HG03064 (cell line): ENCODE results near the gene SCARF1.

ENCODE experiments used
- ATAC-seq: cut with Tn5 transposase; IDR thresholded peaks from one replicate; pipeline ENCODE4 v1.9.1; 2021; ENCODE audit warnings: low read depth; ENCODE audit not compliant: unreplicated experiment

Gene SCARF1

DNA sequence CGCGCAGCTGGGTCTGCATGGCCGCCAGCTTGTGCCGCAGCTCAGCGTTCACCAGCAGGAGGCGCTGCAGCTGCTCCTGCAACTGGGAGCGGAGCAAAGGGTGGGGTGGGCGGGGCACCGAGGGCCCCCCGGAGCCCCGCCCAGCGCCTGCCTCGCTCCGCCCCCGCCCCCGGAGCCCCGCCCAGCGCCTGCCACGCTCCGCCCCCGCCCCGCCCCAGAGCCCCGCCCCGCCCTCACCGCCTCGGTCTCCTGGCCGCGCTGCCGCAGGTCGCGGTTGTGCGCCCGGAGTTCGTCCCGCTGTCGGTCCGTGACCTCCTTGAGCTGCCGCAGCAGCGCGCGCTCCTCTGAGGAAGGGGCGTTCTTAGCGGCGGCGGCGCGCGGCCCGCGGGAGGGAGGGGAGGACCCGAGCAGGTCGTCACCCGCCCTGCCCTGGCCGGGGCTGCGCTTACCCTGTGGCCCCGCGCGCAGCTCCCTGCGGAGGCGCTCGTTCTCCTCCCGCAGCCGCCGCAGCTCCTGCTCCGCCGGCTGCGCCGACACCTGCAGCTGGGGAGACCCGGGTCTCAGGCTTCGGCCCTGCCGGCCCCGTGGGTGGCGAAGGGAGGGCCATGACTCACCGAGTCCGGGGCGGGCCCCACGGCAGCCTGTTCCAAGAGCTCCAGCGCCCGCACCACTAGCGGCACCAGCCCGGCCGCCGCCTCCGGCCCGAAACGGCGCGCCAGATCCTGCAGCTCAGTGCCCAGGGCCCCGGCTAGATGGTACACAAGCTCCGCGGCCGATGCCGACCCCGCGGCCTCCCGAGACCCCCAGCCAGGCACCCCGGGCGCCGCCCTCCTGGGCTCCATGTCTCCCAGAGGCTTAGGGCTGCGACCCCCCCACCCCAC is 3.7 kb upstream of the SCARF1 start:
- ATAC-seq = no peak

DNA sequence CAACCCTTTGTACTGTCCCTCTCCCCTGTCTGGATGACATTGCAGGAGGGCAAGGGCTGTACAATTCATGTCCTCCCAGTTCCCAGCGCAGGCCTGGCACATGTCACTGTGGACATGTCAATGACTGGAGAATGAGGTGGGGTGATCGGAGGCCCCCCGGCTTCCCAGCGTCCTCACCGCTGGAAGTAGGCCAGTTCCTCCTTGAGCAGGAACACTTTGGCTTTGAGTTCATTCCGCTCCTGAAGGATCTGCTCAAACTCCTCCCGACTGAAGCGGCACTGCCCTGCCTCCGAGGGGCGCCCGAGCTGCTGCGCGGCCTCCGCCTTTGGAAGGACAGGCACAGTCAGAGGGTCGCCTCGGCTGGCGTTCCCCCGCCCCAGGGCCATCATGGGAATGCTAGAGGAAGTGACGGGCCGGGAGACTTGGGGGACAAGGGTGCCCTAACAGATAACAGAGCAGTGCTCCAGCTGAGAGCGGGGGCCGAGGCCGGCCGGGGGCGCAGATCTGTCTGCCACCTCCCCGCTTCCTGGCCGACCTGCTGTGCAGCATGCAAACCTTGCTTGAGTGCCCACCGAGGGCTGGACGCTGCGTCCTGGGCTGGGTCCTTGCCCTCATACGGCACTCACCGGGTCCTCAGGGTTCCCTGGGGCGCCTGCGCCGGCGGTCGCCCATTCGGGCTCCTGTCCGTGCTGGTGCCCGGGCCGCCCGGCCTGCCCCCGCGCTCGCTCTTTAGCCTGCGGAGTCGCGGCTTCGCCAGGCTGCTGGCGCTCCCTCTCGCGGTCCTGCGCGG is 2.8 kb upstream of the SCARF1 start:
- no peak for ATAC-seq

DNA sequence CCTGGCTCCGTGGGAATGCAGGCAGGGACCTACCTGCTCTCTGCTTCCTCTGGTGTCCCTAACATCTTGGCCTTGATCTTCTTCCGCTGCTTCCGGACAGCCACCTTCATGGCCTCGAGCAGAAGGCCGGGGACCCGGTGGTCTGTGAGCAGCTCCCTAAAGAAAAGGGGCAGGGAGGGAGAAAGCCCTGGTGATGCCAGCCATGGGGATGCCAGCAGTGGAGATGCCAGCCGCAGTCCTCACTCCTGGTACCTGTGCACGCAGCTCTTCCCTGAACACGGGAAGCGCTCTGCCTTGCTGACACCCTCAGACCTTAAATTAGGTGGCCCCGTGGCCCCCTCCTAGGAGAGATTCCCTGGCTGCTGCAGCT is 2.3 kb upstream of the SCARF1 start:
- no peak for ATAC-seq

DNA sequence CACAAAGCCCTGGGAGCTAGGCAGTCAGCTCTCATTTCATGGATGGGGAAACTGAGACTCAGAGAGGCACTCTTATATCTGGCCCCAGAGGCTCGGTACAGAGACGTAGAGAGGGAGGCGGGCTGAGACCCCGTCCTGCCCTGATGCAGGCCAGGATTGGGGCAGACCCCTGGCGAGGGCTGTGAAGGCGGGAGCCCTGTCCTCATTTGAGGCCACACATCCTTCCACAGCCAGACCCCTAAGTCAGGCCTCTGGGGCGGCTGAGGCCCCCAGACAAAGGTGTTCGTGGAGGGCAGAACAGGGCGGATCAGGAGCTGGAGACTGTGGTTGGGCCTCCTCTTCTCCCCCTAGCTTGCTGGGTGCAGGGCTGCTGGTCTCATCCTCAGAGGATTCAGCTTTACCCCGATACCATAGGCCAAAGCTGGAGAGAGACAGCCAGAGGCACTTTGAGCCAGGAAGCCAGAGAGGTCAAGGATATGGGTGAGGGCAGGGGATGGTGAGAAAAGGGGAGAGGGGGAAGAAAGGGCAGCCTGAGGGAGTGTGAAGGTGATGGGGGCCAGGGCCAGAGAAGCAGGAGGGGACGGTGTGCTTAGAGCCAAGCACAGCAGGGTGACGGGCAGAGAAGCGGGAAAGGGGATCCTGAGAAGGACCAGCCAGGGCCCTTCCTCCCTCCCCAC is 805 bp upstream of the SCARF1 start:
- ATAC-seq = no peak

DNA sequence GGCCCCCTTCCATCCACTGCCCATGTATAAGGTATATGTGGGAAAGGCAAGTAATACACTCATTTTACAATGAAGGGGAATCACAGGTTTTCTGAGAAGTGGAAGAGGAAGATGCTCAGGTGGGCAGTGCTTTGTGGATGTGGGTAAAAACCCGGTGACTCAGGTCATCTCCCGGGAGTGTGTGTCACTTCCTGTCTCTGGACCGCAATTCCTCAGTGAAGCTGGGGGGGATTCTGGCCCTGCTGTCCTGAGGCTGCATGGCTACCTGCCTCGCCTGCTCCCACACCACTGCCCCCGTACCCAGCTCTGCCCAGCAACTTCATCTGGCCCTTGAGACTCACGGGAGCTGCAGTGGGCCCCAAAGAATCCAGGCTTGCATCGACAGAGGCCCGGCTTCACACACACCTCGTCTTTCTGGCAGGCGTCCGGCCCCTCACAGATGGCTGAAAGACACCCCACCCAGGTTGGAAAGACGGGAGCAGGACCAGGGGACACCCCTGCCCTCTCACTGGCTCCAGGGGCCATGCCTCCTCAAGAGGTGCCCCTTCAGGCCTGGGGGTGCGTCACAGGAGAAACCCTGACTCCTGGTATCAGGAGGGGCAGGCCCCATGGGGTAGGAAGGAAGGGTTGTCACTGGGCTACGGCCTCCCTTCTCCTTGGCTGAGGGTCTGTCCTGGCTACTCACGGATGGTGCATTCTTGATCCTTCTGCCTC is 882 bp downstream of the SCARF1 start:
- no peak for ATAC-seq

DNA sequence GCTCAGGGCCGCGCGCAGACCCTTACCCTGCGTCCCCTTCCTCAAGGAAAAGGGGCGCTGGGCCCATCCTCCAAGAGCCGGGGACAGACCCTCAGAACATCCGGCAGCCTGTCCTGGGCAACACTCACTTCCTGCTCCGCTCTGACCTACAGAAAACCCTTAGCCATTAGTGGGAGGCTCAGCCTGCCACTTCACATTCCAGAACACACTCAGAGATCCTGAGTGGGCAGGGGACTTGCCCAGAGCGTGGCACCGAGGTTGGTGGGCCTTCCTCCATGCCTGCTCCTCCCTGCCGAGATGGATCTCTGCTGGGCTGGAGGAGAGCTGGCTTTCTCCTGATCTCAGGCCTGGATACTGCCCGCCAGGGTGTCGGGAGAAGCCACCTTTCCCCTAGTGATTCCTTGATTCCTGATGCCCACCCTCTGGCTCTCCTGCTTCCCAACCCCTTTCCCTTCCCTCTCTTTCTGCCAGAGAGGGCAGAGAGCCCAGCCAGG is 1.5 kb downstream of the SCARF1 start:
- no peak for ATAC-seq

DNA sequence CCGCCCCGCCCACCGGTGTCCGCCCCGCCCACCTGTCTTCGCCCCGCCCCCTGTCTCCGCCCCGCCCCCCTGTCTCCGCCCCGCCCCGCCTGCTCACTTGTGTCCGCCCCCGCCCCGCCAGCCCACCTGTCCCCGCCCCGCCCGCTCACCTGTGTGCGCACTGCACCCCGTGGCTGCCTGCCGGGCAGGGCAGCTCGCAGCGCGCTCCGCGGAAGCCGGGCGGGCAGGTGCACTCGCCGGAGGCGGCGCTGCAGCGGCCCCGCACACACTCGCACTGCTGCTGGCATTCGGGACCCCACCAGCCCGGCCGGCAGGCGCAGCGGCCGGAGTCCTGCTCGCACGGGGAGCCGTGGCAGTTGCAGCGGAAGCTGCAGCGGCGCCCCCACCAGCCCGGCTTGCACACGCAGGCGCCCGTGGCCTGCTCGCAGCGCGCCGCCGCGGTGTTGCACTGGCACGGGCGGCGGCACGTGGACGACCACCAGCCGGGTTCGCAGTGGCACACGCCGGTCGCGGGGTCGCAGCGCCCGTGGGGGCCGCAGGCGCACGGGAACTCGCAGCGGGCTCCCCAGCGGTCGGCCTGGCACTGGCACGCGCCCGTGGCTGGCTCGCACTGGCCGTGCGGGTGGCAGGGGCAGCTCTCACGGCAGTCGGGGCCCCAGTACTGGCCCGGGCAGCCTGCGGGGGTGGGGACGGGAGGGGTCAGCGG is 2.1 kb downstream of the SCARF1 start:
- ATAC-seq = no peak

DNA sequence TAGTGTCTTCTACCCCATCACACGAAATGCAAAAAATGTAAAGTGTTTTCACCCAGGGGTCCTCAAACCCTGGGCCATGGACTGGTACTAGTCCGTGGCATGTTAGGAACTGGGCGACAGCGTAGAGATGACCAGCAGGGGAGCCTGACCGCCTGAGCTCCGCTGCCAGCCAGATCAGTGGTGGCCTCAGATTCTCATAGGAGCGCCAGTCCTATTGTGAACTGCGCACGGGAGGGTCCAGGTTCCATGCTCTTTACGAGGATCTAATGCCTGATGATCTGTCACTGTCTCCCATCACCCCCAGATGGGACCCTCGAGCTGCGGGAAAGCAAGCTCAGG is 4.5 kb downstream of the SCARF1 start:
- ATAC-seq = no peak

DNA sequence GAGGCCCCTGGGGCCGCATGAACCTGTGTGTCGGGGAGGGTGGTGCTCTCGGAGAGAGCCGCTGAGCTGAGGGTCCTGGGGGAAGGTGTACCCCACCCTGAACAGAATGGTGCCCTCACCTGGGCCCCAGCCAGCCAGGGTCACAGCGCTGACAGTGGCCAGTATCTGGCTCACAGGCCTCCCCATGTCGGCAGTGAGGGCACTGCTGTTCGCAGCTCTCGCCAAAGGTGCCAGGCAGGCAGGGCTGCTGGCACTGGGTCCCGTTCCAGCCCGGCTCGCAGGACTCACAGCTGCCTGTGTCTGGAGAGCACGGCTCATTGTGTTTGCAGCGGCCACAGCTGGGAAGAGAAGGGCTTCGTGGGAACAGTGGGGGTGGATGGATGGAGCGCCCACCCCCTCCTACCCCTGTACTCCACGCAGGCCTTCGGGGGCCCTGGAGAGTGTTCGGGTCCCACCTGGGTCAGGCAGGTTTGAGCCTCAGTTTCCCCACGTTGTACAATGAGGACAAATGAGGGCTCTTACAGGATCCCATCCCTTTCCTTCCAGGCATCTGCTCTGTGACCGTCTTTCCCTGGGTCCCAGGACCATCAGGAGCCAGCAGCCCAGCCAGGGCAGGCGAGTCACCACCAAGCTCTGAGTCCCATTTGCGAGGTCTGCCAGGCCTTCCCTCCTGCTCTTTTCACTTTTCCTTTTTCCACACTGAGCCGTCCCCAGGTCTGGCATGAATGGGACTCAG is 5.0 kb downstream of the SCARF1 start:
- no peak for ATAC-seq

DNA sequence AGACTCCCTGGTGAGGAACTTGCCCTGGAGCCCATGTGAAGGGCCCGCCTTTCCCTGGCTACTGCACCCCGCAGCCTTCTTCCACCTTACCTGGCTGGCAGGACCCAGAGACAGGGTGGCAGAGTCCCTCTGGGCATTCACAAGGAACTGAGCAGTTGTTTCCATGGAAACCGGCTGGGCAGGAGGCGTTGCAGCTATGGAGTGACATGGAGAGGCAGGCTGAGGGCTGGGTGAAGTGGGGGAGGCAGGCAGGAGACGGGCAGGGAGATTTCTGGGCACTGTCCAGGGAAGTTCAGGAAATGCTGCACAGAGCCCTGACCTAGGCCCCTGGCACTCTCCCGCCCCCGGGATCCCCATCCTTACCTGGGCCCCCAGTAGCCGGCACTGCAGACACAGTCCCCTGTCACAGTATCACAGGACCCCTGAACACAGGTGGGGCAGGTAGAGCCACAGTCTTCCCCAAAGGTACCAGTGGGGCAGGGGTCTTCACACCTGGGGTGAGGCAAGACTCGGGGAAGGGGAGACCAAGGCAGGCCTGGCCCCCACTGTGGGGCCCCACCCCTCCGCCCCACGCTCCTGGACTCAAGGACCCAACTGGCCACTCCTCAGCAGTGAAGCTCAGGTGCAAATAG is 5.9 kb downstream of the SCARF1 start:
- ATAC-seq = no peak

DNA sequence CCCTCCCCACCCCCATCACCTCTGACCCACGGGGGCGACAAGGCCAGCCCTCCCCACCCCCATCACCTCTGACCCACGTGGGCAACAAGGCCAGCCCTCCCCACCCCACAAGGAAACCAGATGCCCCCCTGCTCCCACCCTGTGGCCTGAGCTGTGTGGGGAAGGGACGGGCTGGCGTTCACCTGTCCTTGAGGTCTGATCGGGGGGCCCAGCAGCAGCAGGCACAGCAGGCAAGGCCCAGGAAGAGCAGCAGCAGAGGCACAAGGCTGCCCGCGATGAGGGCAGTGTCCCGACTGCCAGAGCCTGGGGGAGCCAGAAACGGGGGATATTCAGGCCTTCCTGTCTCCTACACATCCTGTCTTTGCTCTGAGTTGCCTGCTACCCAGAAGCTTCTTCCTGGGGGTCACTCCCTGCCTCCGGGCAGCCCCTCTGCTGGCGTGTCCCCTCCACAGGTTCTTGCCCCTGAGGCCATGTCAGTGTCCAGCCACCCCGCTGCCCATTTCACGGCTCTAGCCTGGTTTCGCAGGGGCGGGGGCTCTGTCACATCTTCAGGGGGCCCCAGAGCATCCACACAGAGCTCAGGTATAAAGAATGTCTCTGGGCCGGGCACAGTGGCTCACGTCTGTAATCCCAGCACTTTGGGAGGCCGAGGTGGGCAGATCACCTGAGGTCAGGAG is 6.8 kb downstream of the SCARF1 start:
- ATAC-seq = no peak

DNA sequence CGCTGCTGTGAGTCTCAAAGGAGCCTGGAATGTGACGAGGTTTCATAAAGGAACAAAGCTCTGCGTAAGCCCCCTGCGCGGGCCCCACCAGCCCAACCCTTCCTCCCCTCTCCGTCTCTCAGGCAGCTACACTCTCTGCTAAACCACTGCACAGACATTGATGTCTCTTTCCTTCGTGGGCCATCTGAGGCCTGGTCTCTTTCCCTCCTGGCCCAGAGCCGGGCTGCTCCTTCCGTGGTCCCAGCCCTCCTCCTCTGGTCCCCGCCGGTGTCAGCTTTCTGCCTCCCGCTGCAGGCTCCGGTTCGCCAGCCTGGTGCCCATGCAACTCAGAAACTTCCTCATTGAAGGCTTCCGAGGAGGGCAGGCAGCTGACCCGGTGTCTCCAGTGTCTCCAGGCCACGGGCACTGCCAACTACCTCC is 7.4 kb downstream of the SCARF1 start:
- ATAC-seq = no peak

DNA sequence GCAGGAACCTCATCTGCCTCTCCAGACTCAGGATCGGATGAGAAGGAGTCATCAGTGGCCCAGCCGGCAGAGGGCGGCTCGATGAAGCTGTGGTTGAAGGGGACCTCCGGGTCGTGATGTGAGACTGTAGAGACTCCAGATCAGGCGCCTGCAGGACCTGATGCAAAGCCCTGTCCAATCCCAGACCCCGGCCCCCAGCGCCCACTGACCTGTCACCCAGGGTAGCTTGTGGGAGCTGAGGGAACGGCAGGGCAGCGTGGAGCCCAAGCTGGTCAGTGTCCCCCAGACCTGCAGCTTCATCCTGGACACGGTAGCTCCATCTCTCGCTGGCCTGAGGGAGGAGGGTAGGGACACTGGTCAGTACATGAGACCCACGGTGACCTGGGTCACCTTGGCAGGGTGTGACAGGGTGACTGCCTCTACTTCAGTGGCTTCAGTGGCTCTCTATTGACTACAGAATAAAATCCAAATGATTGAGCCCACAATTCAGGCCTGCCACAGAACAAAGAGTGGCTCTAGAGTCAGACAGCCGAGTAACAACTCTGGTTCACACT is 8.7 kb downstream of the SCARF1 start:
- no peak for ATAC-seq

DNA sequence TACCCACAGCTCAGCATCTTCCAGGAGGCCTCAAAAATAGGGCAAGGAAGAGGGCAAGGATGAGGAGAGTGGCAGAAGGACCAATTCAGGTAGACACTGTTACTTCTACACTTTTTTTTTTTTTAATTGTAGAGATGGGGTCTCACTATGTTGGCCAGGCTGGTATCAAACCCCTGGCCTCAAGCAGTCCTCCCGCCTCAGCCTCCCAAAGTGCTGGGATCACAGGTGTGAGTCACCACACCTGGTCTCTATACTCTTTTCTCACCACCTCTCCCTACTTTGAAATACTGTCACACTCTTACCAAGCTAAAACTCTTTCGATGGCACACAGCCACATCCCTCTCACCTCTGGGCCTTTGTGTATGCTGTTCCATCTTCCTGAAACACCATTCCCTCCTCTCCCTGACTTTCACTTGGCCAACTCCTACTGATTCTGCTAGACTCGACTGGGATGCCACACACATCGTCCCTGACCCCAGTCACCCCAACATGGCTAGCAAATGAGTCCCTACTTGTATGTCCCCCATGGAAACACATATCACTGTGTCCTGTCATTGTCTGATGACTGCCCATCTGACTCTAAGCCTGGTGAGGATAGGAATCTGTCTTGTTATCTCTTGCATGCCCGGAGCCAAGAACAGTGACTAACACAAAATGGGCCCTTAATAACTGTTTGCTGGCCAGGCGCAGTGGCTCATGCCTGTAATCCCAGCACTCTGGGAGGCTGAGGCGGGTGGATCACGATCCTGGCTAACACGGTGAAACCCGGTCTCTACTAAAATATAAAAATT is 9.7 kb downstream of the SCARF1 start:
- ATAC-seq = no peak

DNA sequence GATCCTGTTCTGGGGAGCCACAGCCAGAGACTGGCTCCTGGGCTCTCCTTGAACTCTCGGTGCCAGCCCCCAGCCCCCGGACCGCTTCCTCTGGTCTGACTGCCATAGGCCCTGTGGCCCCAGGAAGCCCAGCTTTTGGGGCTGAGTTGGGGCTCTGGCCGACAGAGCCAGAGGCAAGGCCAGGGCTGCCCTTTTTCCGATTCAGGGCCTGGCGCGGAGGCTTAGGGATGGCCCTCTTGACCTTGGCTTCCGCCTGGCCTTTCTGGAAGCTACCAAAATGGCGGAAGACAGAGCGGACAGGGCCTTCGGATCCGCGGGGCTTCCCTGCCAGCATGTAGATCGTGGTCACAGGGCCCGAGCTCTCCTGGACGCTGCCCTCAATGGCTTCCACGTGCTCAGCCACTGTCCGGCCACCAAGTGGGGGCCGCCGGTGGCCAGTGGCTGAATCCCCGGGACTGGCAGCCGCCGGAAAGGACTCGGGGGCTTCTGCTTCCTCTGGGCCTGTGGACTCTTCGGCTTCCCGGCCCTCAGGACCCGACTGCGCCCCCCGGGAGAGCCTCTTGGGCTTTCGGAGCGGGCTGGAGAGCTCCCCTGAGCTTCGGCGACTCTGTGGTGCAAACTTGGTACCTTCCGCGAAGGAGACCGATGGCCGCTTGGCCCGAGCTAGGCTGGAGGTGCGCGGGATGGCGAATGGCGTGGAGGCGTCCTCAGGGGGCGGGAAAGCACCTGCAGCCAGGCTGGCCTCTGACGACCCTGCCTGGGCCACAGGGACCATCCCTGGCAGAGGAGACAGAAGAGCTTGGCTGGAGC is 10.5 kb downstream of the SCARF1 start:
- no peak for ATAC-seq

DNA sequence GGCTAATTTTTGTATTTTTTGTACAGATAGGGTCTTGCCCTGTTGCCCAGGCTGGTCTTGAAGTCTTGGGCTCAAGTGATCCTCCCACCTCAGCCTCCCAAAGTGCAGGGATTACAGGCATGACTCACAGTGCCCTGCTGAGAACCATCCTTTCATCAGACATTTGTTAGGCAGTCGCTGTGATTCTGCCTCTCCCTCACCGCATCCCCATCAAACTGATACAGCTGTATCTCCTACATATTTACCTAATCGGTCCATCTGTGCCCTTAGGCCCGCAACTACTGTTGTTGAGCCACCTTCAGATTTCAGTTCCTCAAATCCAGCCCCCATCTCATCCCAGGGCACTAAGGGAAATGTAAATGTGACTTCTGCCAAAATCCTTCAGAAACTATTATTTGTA is 14.9 kb downstream of the SCARF1 start:
- ATAC-seq = no peak
